GM23338 (cell line): ENCODE data around the gene PRAMEF33. TPM values are rescaled to one million over a fixed set of nuclear protein-coding genes. Genes with fewer than 3 reads are reported as not detected.
"Not testable (repeated sequence)": the region's sequence is repeated elsewhere in the genome, so short reads cannot be mapped to it uniquely, and the experiment has no call there.

Experiments
- ATAC-seq: fragments of 200-7000 bp; cut with Tn5 transposase; 3 replicates; pipeline ENCODE4 v1.9.1; 2020
- DNase-seq: peaks from one replicate; pipeline ENCODE4 v3.0.0-alpha.2; 2015; ENCODE audit warnings: low spot score
- H2AFZ ChIP-seq: fragments of 200-600 bp; sonication (generic); 2 replicates; pipeline ENCODE4 v1.8.0; 2016; ENCODE audit warnings: antibody characterized with exemption, mild to moderate bottlenecking, moderate library complexity
- H3F3A ChIP-seq: fragments of 200-600 bp; sonication (generic); replicated peaks from 2 replicates; pipeline ENCODE4 v1.8.0; 2017; ENCODE audit warnings: antibody characterized with exemption, mixed run types, low read depth
- H3K27ac ChIP-seq: fragments of 200-600 bp; sonication (generic); 2 replicates; pipeline ENCODE4 v1.6.1; 2016; ENCODE audit warnings: low read depth
- H3K27me3 ChIP-seq: fragments of 200-600 bp; sonication (generic); 2 replicates; pipeline ENCODE4 v1.8.0; 2016; ENCODE audit warnings: mild to moderate bottlenecking, mixed run types, moderate library complexity; ENCODE audit not compliant: insufficient read depth
- H3K36me3 ChIP-seq: fragments of 200-600 bp; sonication (generic); 2 replicates; pipeline ENCODE4 v1.8.0; 2016; ENCODE audit warnings: mild to moderate bottlenecking; ENCODE audit not compliant: insufficient read depth
- H3K4me1 ChIP-seq: fragments of 200-600 bp; sonication (generic); 2 replicates; pipeline ENCODE4 v1.8.0; 2016; ENCODE audit warnings: mild to moderate bottlenecking, moderate library complexity; ENCODE audit not compliant: insufficient read depth
- H3K4me2 ChIP-seq: fragments of 200-600 bp; sonication (generic); 2 replicates; pipeline ENCODE4 v1.7.1; 2017; ENCODE audit warnings: mixed run types
- H3K4me3 ChIP-seq: fragments of 200-600 bp; sonication (generic); 2 replicates; pipeline ENCODE4 v1.6.1; 2016; ENCODE audit warnings: mixed run types
- H3K79me2 ChIP-seq: fragments of 200-600 bp; sonication (generic); replicated peaks from 2 replicates; pipeline ENCODE4 v1.8.0; 2017; ENCODE audit warnings: mild to moderate bottlenecking; ENCODE audit not compliant: insufficient read depth
- H3K9me2 ChIP-seq: fragments of 200-600 bp; sonication (generic); 2 replicates; pipeline ENCODE4 v1.8.0; 2017; ENCODE audit not compliant: insufficient read depth
- H4K20me1 ChIP-seq: fragments of 200-600 bp; sonication (generic); replicated peaks from 2 replicates; pipeline ENCODE4 v1.8.0; 2017; ENCODE audit warnings: mild to moderate bottlenecking; ENCODE audit not compliant: insufficient read depth
- H3K27ac Mint-ChIP-seq: 2 replicates; pipeline ENCODE4 v1.8.0; 2020; ENCODE audit warnings: inconsistent platforms, mild to moderate bottlenecking, moderate library complexity, mixed read lengths
- H3K27me3 Mint-ChIP-seq: 3 replicates; pipeline ENCODE4 v1.8.0; 2022; ENCODE audit warnings: low read depth, mild to moderate bottlenecking, moderate library complexity, mixed read lengths, inconsistent platforms; ENCODE audit not compliant: insufficient read depth, poor library complexity
- H3K36me3 Mint-ChIP-seq: 3 replicates; pipeline ENCODE4 v1.8.0; 2021; ENCODE audit warnings: low read depth, mild to moderate bottlenecking, inconsistent platforms, moderate library complexity, mixed read lengths
- H3K4me1 Mint-ChIP-seq: 3 replicates; pipeline ENCODE4 v1.8.0; 2020; ENCODE audit warnings: mild to moderate bottlenecking, inconsistent platforms, mixed read lengths
- H3K4me3 Mint-ChIP-seq: 3 replicates; pipeline ENCODE4 v1.8.0; 2021; ENCODE audit warnings: moderate library complexity, mild to moderate bottlenecking, inconsistent platforms, mixed read lengths
- H3K9me3 Mint-ChIP-seq: 3 replicates; pipeline ENCODE4 v1.8.0; 2020; ENCODE audit warnings: moderate library complexity, mild to moderate bottlenecking, inconsistent platforms, mixed read lengths
- polyA plus RNA-seq: library from polyadenylated mRNA; unstranded; fragments of >200 nt; fragmentation: Nextera tagmentation; extraction: Ambion mirVana; gene quantifications from 2 replicates; pipeline ENCODE4 v1.2.1, GENCODE V29; 2016
- small RNA-seq: library from RNA; depleted of rRNA; stranded (forward); fragments of <200 nt; gene quantifications from one replicate; pipeline ENCODE3, GENCODE V24; 2014; ENCODE audit warnings: low replicate concordance
- total RNA-seq: library from RNA; depleted of rRNA; stranded (reverse); fragments of >200 nt; shearing (Covaris generic); gene quantifications from 2 replicates; pipeline ENCODE4 v1.2.3, GENCODE V29; 2014; rRNA removed
- TF ChIP-seq, protein P1 (sequence below), 2 experiments: fragments of 200-600 bp in 1 of 2; sonication (generic) in 1 of 2; conservative IDR thresholded peaks; 2 replicates each; pipeline versions ENCODE4 v1.5.1 to v1.6.1; 2016 to 2017; ENCODE audit warnings: antibody characterized with exemption in 2 of 2, low read depth in 2 of 2, mild to moderate bottlenecking in 2 of 2, moderate library complexity in 1 of 2

PRAMEF33 gene
- total and polyA plus RNA-seq, 2 experiments from 2014 or later = not detected

DNA sequence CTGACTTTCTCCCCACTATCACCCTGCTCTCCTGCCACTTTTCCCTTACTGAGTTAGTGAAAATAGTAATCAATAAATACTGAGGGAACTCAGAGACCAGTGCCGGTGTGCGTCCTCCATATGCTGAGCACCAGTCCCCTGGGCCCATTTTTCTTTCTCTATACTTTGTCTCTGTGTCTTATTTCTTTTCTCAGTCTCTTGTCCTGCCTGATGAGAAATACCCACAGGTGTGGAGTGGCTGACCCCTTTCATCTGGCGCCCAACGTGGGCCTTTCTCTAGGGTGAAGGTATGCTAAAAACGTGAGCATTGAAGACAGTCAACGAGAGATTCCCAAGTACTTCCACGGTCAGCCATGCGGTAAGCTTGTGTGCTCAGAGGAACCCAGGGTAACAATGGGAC, 50.1 kb downstream of the PRAMEF33 start:
- H3K79me2 ChIP-seq, H3K4me3 Mint-ChIP-seq, H3K4me3 ChIP-seq, H4K20me1 ChIP-seq, ATAC-seq, H2AFZ ChIP-seq, H3F3A ChIP-seq, H3K27me3 Mint-ChIP-seq, H3K9me2 ChIP-seq, H3K27ac Mint-ChIP-seq, H3K4me2 ChIP-seq, H3K4me1 ChIP-seq, H3K27ac ChIP-seq, H3K4me1 Mint-ChIP-seq, H3K36me3 Mint-ChIP-seq, H3K27me3 ChIP-seq, H3K36me3 ChIP-seq: not testable (repeated sequence)
- DNase-seq = peak; percentile 11
- peaks cover 33% of the 10 kb centered on the region for H3K9me3 Mint-ChIP-seq

DNA sequence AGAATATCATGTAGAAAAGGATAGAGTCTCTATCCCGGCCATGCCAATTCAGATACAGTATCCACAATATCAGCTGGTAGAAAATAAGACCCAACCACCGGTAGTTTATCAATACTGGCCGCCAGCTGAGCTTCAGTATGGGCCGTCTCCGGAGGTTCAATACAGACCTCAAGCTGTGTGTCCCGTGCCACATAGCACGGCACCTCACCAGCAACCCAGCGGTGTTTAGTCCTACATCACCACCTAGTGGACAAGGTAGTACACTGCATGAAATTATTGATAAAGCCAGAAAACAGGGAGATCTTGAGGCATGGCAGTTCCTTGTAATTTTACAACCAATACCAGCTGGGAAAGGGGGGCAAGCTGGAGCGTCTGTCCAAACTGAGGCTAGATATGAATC, 51.1 kb downstream of the PRAMEF33 start:
- H3K4me3 Mint-ChIP-seq, DNase-seq, H3K9me2 ChIP-seq, H3K4me2 ChIP-seq, H3K4me1 Mint-ChIP-seq, H3K27me3 Mint-ChIP-seq, H3K4me3 ChIP-seq, H3K27ac Mint-ChIP-seq, H2AFZ ChIP-seq, H3K27me3 ChIP-seq, H3K36me3 Mint-ChIP-seq, ATAC-seq, H3K79me2 ChIP-seq, H3K4me1 ChIP-seq, H4K20me1 ChIP-seq, H3K27ac ChIP-seq, H3K36me3 ChIP-seq, H3F3A ChIP-seq: not testable (repeated sequence)
- TF ChIP-seq, protein P1, sequence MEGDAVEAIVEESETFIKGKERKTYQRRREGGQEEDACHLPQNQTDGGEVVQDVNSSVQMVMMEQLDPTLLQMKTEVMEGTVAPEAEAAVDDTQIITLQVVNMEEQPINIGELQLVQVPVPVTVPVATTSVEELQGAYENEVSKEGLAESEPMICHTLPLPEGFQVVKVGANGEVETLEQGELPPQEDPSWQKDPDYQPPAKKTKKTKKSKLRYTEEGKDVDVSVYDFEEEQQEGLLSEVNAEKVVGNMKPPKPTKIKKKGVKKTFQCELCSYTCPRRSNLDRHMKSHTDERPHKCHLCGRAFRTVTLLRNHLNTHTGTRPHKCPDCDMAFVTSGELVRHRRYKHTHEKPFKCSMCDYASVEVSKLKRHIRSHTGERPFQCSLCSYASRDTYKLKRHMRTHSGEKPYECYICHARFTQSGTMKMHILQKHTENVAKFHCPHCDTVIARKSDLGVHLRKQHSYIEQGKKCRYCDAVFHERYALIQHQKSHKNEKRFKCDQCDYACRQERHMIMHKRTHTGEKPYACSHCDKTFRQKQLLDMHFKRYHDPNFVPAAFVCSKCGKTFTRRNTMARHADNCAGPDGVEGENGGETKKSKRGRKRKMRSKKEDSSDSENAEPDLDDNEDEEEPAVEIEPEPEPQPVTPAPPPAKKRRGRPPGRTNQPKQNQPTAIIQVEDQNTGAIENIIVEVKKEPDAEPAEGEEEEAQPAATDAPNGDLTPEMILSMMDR (conservative IDR thresholded peaks at IDR 0.05; ENCODE audit: low read depth in 2 of 2) = peak in 1 of 2 experiments; percentile 25; a peak in 2 of 4 replicates
- H3K9me3 Mint-ChIP-seq = peaks cover 28% of the 10 kb centered on the region

GRCh38 chr1:13356774-13357173, 53.4 kb downstream of the PRAMEF33 start:
- H3K4me1 ChIP-seq, H3K36me3 ChIP-seq, H3K4me3 Mint-ChIP-seq, H3K27me3 ChIP-seq, H3K4me3 ChIP-seq, H3K79me2 ChIP-seq, H3F3A ChIP-seq, ATAC-seq, H3K27me3 Mint-ChIP-seq, H3K27ac ChIP-seq, H3K4me1 Mint-ChIP-seq, H2AFZ ChIP-seq, H3K9me2 ChIP-seq, H3K27ac Mint-ChIP-seq, H4K20me1 ChIP-seq, H3K36me3 Mint-ChIP-seq, H3K4me2 ChIP-seq: not testable (repeated sequence)
- peaks cover 30% of the 10 kb centered on the region for H3K9me3 Mint-ChIP-seq
- DNase-seq = peak; percentile 87
- TF ChIP-seq, protein P1 (conservative IDR thresholded peaks at IDR 0.05; ENCODE audit: low read depth in 2 of 2) = peak; percentile 52 to 63

Small RNAs within 50 kb of the gene (small RNA-seq; reads per million reads assigned to genes)
- not detected for gene RNU6-771P

Other genes with a start within 250 kb of the PRAMEF33 start
- gene PRAMEF27, start 247.0 kb upstream of the PRAMEF33 start, total RNA-seq = not detected in 2 replicates
- gene PRAMEF27, start 247.0 kb upstream of the PRAMEF33 start, polyA plus RNA-seq = not detected in 2 replicates
- gene HNRNPCL3, start 242.8 kb upstream of the PRAMEF33 start, total RNA-seq = not detected in 2 replicates
- gene HNRNPCL3, start 242.8 kb upstream of the PRAMEF33 start, polyA plus RNA-seq = not detected in 2 replicates
- gene PRAMEF25, start 232.8 kb upstream of the PRAMEF33 start, total RNA-seq = not detected in 2 replicates
- gene PRAMEF25, start 232.8 kb upstream of the PRAMEF33 start, polyA plus RNA-seq = not detected in 2 replicates
- gene HNRNPCL2, start 186.7 kb upstream of the PRAMEF33 start, total RNA-seq = not detected in 2 replicates
- gene HNRNPCL2, start 186.7 kb upstream of the PRAMEF33 start, polyA plus RNA-seq = not detected in 2 replicates
- gene PRAMEF26, start 147.5 kb upstream of the PRAMEF33 start, total RNA-seq = not detected in 2 replicates
- gene PRAMEF26, start 147.5 kb upstream of the PRAMEF33 start, polyA plus RNA-seq = not detected in 2 replicates
- gene HNRNPCL4, start 137.9 kb upstream of the PRAMEF33 start, total RNA-seq = not detected in 2 replicates
- gene HNRNPCL4, start 137.9 kb upstream of the PRAMEF33 start, polyA plus RNA-seq = not detected in 2 replicates
- gene PRAMEF9, start 131.7 kb upstream of the PRAMEF33 start, total RNA-seq = not detected in 2 replicates
- gene PRAMEF9, start 131.7 kb upstream of the PRAMEF33 start, polyA plus RNA-seq = not detected in 2 replicates
- not detected in 2 replicates for gene PRAMEF13, start 102.1 kb upstream of the PRAMEF33 start, total RNA-seq
- gene PRAMEF13, start 102.1 kb upstream of the PRAMEF33 start, polyA plus RNA-seq = not detected in 2 replicates
- gene PRAMEF18, start 77.4 kb upstream of the PRAMEF33 start, total RNA-seq = not detected in 2 replicates
- gene PRAMEF18, start 77.4 kb upstream of the PRAMEF33 start, polyA plus RNA-seq = not detected in 2 replicates
- gene PRAMEF5, start 49.3 kb upstream of the PRAMEF33 start, total RNA-seq = not detected in 2 replicates
- not detected in 2 replicates for gene PRAMEF5, start 49.3 kb upstream of the PRAMEF33 start, polyA plus RNA-seq
- gene PRAMEF8, start 18.4 kb upstream of the PRAMEF33 start, total RNA-seq = not detected in 2 replicates
- not detected in 2 replicates for gene PRAMEF8, start 18.4 kb upstream of the PRAMEF33 start, polyA plus RNA-seq
- gene PRAMEF15, start 12.0 kb downstream of the PRAMEF33 start, total RNA-seq = not detected in 2 replicates
- gene PRAMEF15, start 12.0 kb downstream of the PRAMEF33 start, polyA plus RNA-seq = not detected in 2 replicates
- not detected in 2 replicates for gene PRAMEF14, start 43.6 kb downstream of the PRAMEF33 start, total RNA-seq
- gene PRAMEF14, start 43.6 kb downstream of the PRAMEF33 start, polyA plus RNA-seq = not detected in 2 replicates
- not detected in 2 replicates for gene PRAMEF19, start 68.4 kb downstream of the PRAMEF33 start, total RNA-seq
- not detected in 2 replicates for gene PRAMEF19, start 68.4 kb downstream of the PRAMEF33 start, polyA plus RNA-seq
- not detected in 2 replicates for gene PRAMEF17, start 86.1 kb downstream of the PRAMEF33 start, total RNA-seq
- not detected in 2 replicates for gene PRAMEF17, start 86.1 kb downstream of the PRAMEF33 start, polyA plus RNA-seq
- not detected in 2 replicates for gene PRAMEF20, start 106.9 kb downstream of the PRAMEF33 start, total RNA-seq
- not detected in 2 replicates for gene PRAMEF20, start 106.9 kb downstream of the PRAMEF33 start, polyA plus RNA-seq
- gene LRRC38, start 210.5 kb downstream of the PRAMEF33 start, total RNA-seq = 0.17 TPM in 1 of 2 replicates, not detected in the other
- gene LRRC38, start 210.5 kb downstream of the PRAMEF33 start, polyA plus RNA-seq = not detected in 2 replicates